Liver (tissue), 3 donors: Measurements from ENCODE around the gene DPY19L3.

Source experiments
- EGR1 ChIP-seq, 2 donors: IDR thresholded peaks; 2 replicates each; pipeline ENCODE4 v1.6.1; 2016 to 2018; ENCODE audit warnings: antibody characterized with exemption in 2 of 2, low read depth in 2 of 2
- FOXA1 ChIP-seq: IDR thresholded peaks from 2 replicates; pipeline ENCODE4 v1.6.1; 2016; ENCODE audit warnings: antibody characterized with exemption
- JUND ChIP-seq, 2 donors: IDR thresholded peaks; 2 replicates each; pipeline ENCODE4 v1.6.1; 2016; ENCODE audit warnings: antibody characterized with exemption in 2 of 2
- MAX ChIP-seq: IDR thresholded peaks from 2 replicates; pipeline ENCODE4 v1.6.1; 2016; ENCODE audit warnings: antibody characterized with exemption
- RAD21 ChIP-seq, 2 donors: IDR thresholded peaks; 2 replicates each; pipeline ENCODE4 v1.6.1; 2016; ENCODE audit warnings: antibody characterized with exemption in 2 of 2, mild to moderate bottlenecking in 2 of 2
- RXRA ChIP-seq, 2 donors: IDR thresholded peaks; 2 replicates each; pipeline ENCODE4 v1.6.1; 2017 to 2018; ENCODE audit warnings: antibody characterized with exemption in 2 of 2, mild to moderate bottlenecking in 1 of 2
- SP1 ChIP-seq: IDR thresholded peaks from 2 replicates; pipeline ENCODE4 v1.6.1; 2018; ENCODE audit warnings: antibody characterized with exemption, mild to moderate bottlenecking
- TAF1 ChIP-seq: conservative IDR thresholded peaks from 2 replicates; pipeline ENCODE4 v1.6.1; 2016; ENCODE audit warnings: antibody characterized with exemption, mild to moderate bottlenecking
- YY1 ChIP-seq: IDR thresholded peaks from 2 replicates; pipeline ENCODE4 v1.6.1; 2016; ENCODE audit warnings: antibody characterized with exemption, mild to moderate bottlenecking
- TF ChIP-seq, protein P1 (sequence below): fragments of 150-350 bp; IDR thresholded peaks from 2 replicates; pipeline ENCODE4 v1.5.1; 2017; ENCODE audit warnings: improper control_type of control experiment, low read depth, low read length; ENCODE audit not compliant: missing input control
- TF ChIP-seq, protein P2 (sequence below): IDR thresholded peaks from 2 replicates; pipeline ENCODE4 v1.6.1; 2016; ENCODE audit warnings: antibody characterized with exemption, mild to moderate bottlenecking
- TF ChIP-seq, protein P3 (sequence below): IDR thresholded peaks from 2 replicates; pipeline ENCODE4 v1.6.1; 2016; ENCODE audit warnings: antibody characterized with exemption
- TF ChIP-seq, protein P4 (sequence below): IDR thresholded peaks from 2 replicates; pipeline ENCODE4 v1.6.1; 2016; ENCODE audit warnings: antibody characterized with exemption
- donor health status: healthy.
- donor health status: healthy.

DNA sequence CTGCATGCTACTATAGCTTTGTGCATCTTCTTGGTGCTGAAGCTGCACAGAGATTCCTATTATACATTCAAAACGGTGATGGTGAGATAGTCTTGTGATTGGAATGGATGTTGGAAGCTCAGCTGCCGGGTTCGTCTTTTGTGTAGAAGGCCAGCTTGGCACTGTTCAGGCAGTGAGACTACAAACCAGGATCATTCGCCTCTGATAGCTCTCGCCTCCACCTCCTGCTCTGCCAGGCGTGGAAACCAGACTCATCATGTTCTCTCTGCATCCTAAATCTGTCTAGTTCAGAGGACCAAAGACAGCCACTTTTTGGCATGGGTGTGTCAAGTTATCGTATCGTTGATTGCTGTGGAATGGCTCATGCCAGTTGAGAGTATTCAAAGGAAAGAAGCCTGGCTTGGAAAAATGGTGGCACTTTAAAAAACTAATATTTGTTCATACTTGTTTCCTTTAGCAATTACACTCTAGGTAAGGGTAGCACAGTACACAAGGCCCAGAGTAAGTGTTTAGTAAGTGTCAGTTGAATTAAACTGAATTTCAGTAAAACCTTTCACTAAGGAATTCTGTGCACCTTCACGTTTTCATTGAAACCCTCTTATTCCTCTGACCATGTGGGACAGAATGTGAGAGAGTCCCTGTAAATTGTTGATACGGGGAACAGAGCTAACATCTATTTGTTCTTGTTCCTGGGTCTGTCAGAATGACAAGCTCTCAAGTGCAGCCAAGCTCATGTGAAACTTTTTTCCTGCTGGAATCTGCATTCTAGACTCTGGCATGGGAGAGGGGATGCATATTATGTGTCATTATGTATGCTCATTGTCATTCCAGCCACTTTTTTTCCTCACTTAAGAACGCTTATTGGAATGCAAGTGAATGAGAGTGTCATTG, 69.8 kb downstream of the DPY19L3 start:
- TF ChIP-seq, protein P1, sequence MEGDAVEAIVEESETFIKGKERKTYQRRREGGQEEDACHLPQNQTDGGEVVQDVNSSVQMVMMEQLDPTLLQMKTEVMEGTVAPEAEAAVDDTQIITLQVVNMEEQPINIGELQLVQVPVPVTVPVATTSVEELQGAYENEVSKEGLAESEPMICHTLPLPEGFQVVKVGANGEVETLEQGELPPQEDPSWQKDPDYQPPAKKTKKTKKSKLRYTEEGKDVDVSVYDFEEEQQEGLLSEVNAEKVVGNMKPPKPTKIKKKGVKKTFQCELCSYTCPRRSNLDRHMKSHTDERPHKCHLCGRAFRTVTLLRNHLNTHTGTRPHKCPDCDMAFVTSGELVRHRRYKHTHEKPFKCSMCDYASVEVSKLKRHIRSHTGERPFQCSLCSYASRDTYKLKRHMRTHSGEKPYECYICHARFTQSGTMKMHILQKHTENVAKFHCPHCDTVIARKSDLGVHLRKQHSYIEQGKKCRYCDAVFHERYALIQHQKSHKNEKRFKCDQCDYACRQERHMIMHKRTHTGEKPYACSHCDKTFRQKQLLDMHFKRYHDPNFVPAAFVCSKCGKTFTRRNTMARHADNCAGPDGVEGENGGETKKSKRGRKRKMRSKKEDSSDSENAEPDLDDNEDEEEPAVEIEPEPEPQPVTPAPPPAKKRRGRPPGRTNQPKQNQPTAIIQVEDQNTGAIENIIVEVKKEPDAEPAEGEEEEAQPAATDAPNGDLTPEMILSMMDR, result no peak
- TF ChIP-seq, protein P2, sequence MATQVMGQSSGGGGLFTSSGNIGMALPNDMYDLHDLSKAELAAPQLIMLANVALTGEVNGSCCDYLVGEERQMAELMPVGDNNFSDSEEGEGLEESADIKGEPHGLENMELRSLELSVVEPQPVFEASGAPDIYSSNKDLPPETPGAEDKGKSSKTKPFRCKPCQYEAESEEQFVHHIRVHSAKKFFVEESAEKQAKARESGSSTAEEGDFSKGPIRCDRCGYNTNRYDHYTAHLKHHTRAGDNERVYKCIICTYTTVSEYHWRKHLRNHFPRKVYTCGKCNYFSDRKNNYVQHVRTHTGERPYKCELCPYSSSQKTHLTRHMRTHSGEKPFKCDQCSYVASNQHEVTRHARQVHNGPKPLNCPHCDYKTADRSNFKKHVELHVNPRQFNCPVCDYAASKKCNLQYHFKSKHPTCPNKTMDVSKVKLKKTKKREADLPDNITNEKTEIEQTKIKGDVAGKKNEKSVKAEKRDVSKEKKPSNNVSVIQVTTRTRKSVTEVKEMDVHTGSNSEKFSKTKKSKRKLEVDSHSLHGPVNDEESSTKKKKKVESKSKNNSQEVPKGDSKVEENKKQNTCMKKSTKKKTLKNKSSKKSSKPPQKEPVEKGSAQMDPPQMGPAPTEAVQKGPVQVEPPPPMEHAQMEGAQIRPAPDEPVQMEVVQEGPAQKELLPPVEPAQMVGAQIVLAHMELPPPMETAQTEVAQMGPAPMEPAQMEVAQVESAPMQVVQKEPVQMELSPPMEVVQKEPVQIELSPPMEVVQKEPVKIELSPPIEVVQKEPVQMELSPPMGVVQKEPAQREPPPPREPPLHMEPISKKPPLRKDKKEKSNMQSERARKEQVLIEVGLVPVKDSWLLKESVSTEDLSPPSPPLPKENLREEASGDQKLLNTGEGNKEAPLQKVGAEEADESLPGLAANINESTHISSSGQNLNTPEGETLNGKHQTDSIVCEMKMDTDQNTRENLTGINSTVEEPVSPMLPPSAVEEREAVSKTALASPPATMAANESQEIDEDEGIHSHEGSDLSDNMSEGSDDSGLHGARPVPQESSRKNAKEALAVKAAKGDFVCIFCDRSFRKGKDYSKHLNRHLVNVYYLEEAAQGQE, result no peak
- no peak for TF ChIP-seq SP1
- no peak for TF ChIP-seq RAD21 (IDR thresholded peaks at IDR 0.05)
- TF ChIP-seq TAF1, result no peak
- no peak for TF ChIP-seq YY1
- TF ChIP-seq JUND (IDR thresholded peaks at IDR 0.05), result no peak
- TF ChIP-seq RXRA (IDR thresholded peaks at IDR 0.05), result no peak
- no peak for TF ChIP-seq EGR1 (IDR thresholded peaks at IDR 0.05; ENCODE audit: low read depth in 2 of 2)
- TF ChIP-seq, protein P3, sequence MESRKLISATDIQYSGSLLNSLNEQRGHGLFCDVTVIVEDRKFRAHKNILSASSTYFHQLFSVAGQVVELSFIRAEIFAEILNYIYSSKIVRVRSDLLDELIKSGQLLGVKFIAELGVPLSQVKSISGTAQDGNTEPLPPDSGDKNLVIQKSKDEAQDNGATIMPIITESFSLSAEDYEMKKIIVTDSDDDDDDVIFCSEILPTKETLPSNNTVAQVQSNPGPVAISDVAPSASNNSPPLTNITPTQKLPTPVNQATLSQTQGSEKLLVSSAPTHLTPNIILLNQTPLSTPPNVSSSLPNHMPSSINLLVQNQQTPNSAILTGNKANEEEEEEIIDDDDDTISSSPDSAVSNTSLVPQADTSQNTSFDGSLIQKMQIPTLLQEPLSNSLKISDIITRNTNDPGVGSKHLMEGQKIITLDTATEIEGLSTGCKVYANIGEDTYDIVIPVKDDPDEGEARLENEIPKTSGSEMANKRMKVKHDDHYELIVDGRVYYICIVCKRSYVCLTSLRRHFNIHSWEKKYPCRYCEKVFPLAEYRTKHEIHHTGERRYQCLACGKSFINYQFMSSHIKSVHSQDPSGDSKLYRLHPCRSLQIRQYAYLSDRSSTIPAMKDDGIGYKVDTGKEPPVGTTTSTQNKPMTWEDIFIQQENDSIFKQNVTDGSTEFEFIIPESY, result no peak
- TF ChIP-seq, protein P4, sequence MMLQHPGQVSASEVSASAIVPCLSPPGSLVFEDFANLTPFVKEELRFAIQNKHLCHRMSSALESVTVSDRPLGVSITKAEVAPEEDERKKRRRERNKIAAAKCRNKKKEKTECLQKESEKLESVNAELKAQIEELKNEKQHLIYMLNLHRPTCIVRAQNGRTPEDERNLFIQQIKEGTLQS, result no peak
- no peak for TF ChIP-seq MAX
- no peak for TF ChIP-seq FOXA1
